Neural progenitor cell (in vitro differentiated cells): ENCODE measurements around the gene STX16. TPM values are rescaled to one million over a fixed set of nuclear protein-coding genes. Genes with fewer than 3 reads are reported as not detected.
A peak's percentile ranks its signal among the peaks of the same experiment; 100 is the strongest.

ENCODE experiments used
- DNase-seq: peaks from one replicate; pipeline ENCODE4 v3.0.0-alpha.2; 2016; ENCODE audit warnings: low spot score
- H2AFZ ChIP-seq: fragments of 200-600 bp; sonication (generic); replicated peaks from 2 replicates; pipeline ENCODE4 v1.6.1; 2016; ENCODE audit warnings: antibody characterized with exemption
- H3F3A ChIP-seq: fragments of 200-600 bp; sonication (generic); 2 replicates; pipeline ENCODE4 v1.6.1; 2016; ENCODE audit warnings: antibody characterized with exemption, low read depth
- H3K27ac ChIP-seq: fragments of 200-600 bp; sonication (generic); 2 replicates; pipeline ENCODE4 v1.5.1; 2016; ENCODE audit warnings: mild to moderate bottlenecking
- H3K27me3 ChIP-seq: fragments of 200-600 bp; sonication (generic); 2 replicates; pipeline ENCODE4 v1.6.1; 2016; ENCODE audit warnings: mild to moderate bottlenecking, moderate library complexity
- H3K36me3 ChIP-seq: fragments of 200-600 bp; sonication (generic); 2 replicates; pipeline ENCODE4 v1.5.1; 2016
- H3K4me1 ChIP-seq: fragments of 200-600 bp; sonication (generic); 2 replicates; pipeline ENCODE4 v1.6.1; 2016; ENCODE audit warnings: mixed run types
- H3K4me2 ChIP-seq: fragments of 200-600 bp; sonication (generic); 2 replicates; pipeline ENCODE4 v1.6.1; 2016
- H3K4me3 ChIP-seq: fragments of 200-600 bp; sonication (generic); 2 replicates; pipeline ENCODE4 v1.5.1; 2016
- H3K79me2 ChIP-seq: fragments of 200-600 bp; sonication (generic); 2 replicates; pipeline ENCODE4 v1.6.1; 2016; ENCODE audit warnings: low read depth
- H3K9ac ChIP-seq: fragments of 200-600 bp; sonication (generic); 2 replicates; pipeline ENCODE4 v1.6.1; 2016
- H3K9me3 ChIP-seq: fragments of 200-600 bp; sonication (generic); 2 replicates; pipeline ENCODE4 v1.5.1; 2016; ENCODE audit warnings: low read depth
- H4K20me1 ChIP-seq: fragments of 200-600 bp; sonication (generic); 2 replicates; pipeline ENCODE4 v1.6.1; 2016; ENCODE audit warnings: low read depth
- H3K27ac Mint-ChIP-seq: 3 replicates; pipeline ENCODE4 v1.8.0; 2021; ENCODE audit warnings: mixed read lengths
- H3K27me3 Mint-ChIP-seq: 2 replicates; pipeline ENCODE4 v1.8.0; 2022; ENCODE audit warnings: low read depth, mild to moderate bottlenecking, inconsistent platforms, moderate library complexity, mixed read lengths; ENCODE audit not compliant: insufficient read depth
- H3K36me3 Mint-ChIP-seq: 3 replicates; pipeline ENCODE4 v1.8.0; 2021; ENCODE audit warnings: mixed read lengths
- H3K4me1 Mint-ChIP-seq: 3 replicates; pipeline ENCODE4 v1.8.0; 2021; ENCODE audit warnings: mixed read lengths
- H3K4me3 Mint-ChIP-seq: 3 replicates; pipeline ENCODE4 v1.8.0; 2021; ENCODE audit warnings: mild to moderate bottlenecking, moderate library complexity, mixed read lengths
- H3K9me3 Mint-ChIP-seq: 3 replicates; pipeline ENCODE4 v1.8.0; 2020; ENCODE audit warnings: mixed read lengths
- EZH2 ChIP-seq: fragments of 200-600 bp; sonication (generic); IDR thresholded peaks from 2 replicates; pipeline ENCODE4 v1.6.1; 2017; ENCODE audit warnings: antibody characterized with exemption, mild to moderate bottlenecking, moderate library complexity
- EZH2phosphoT487 ChIP-seq: fragments of 200-600 bp; sonication (generic); IDR thresholded peaks from 2 replicates; pipeline ENCODE4 v1.6.1; 2017; ENCODE audit warnings: antibody characterized with exemption
- total RNA-seq: library from RNA; depleted of rRNA; stranded (reverse); fragments of >200 nt; gene quantifications from 2 replicates; pipeline ENCODE4 v1.2.3, GENCODE V29; 2015; ENCODE audit warnings: low replicate concordance
- TF ChIP-seq, protein P1 (sequence below): fragments of 200-600 bp; sonication (generic); IDR thresholded peaks from 2 replicates; pipeline ENCODE4 v1.5.1; 2017; ENCODE audit warnings: antibody characterized with exemption, mild to moderate bottlenecking

The STX16 gene
- total RNA-seq, 1 donor from 2014 or later = 46.6 TPM

DNA sequence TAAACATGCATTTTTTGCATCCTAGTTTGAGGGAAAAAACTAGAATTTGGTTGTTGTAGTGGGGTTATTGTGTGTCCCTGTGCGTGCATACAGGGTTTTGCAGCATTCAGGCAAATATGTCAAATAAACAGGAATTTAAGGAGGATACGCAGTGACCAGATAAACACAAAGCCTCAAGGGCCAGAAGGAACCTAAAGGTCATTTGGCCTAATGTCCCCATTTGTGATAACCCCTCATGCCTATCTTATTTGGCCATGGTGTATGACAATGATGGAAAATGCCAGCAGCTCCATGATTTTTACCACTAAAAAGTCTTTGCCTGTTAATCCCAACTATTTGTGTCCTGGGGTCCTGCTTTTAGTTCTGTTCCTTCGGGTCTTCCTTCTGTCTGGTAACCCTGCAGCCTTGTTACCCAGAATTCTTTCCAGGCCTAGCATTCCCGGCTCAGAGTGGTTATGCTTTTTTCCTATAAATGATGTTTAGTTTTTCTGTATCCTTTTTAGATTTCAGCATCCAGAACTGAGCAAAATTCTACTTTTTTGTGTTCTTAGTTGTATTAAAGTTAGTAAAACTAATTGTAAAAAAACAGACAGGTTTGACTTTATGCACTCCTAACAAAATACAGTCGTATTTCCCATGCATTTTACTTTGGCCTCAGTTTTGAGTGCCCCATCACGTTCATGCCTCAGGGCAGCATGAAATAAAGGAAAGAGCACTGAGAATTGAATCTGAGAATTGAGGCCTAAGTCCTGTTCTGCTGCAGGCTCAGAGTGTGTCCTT is 4.4 kb downstream of the STX16 start:
- no peaks in the 10 kb centered on the region for H3K9me3 Mint-ChIP-seq
- H3K27ac ChIP-seq = peak overlapping the region; percentile 36
- H3K36me3 ChIP-seq = no peaks in the 10 kb centered on the region
- H3K27me3 ChIP-seq = no peaks in the 10 kb centered on the region
- peaks cover 36% of the 10 kb centered on the region for H3K4me1 Mint-ChIP-seq
- H3K4me3 ChIP-seq = peak overlapping the region; percentile 1
- H3K79me2 ChIP-seq = peaks cover 94% of the 10 kb centered on the region
- no peak overlapping the region for H3K27ac Mint-ChIP-seq
- no peak for TF ChIP-seq EZH2phosphoT487
- no peak for TF ChIP-seq EZH2
- TF ChIP-seq, protein P1, sequence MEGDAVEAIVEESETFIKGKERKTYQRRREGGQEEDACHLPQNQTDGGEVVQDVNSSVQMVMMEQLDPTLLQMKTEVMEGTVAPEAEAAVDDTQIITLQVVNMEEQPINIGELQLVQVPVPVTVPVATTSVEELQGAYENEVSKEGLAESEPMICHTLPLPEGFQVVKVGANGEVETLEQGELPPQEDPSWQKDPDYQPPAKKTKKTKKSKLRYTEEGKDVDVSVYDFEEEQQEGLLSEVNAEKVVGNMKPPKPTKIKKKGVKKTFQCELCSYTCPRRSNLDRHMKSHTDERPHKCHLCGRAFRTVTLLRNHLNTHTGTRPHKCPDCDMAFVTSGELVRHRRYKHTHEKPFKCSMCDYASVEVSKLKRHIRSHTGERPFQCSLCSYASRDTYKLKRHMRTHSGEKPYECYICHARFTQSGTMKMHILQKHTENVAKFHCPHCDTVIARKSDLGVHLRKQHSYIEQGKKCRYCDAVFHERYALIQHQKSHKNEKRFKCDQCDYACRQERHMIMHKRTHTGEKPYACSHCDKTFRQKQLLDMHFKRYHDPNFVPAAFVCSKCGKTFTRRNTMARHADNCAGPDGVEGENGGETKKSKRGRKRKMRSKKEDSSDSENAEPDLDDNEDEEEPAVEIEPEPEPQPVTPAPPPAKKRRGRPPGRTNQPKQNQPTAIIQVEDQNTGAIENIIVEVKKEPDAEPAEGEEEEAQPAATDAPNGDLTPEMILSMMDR = no peak
- DNase-seq = no peak
- no peaks in the 10 kb centered on the region for H3K9me3 ChIP-seq
- peak overlapping the region; percentile 95 for H3K4me2 ChIP-seq
- no peak overlapping the region for H2AFZ ChIP-seq
- peaks cover 60% of the 10 kb centered on the region for H3K4me1 ChIP-seq
- peaks cover 39% of the 10 kb centered on the region for H3F3A ChIP-seq
- no peaks in the 10 kb centered on the region for H3K36me3 Mint-ChIP-seq
- H3K27me3 Mint-ChIP-seq = peaks cover 6% of the 10 kb centered on the region
- peak overlapping the region; percentile 63 for H3K4me3 Mint-ChIP-seq
- H4K20me1 ChIP-seq = peaks cover 81% of the 10 kb centered on the region
- peak overlapping the region; percentile 11 for H3K9ac ChIP-seq

DNA sequence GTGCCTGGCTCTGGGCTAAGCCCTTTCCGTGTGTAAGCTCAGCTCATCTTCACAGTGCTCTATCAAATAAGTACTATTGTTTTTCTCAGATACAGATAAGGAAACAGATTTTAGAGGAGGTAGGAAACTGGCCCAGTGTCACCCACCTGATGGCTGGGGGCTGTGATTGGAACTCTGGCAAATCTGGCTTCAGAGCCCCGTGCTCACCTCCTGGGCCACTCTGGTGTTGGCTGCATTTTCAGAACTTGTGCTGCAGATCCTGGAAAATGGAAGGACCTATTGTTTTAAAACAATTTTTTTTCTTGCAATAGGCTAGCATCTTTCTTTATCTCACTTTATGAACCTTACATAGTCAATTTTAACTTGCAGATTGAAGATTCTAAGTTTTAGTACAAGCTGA is 5.7 kb downstream of the STX16 start:
- no peak for DNase-seq
- TF ChIP-seq EZH2 (no peak), EZH2phosphoT487 (no peak)
- TF ChIP-seq, protein P1 = no peak
- H3K9ac ChIP-seq = no peak overlapping the region
- Mint-ChIP-seq H3K36me3 (no peaks in the 10 kb centered on the region), H3K4me1 (peaks cover 41% of the 10 kb centered on the region), H3K4me3 (no peak overlapping the region), H3K27ac (no peak overlapping the region), H3K9me3 (no peaks in the 10 kb centered on the region), H3K27me3 (no peaks in the 10 kb centered on the region)
- H3K9me3 ChIP-seq = no peaks in the 10 kb centered on the region
- peak overlapping the region; percentile 1 for H3K4me3 ChIP-seq
- H3K36me3 ChIP-seq = no peaks in the 10 kb centered on the region
- H3F3A ChIP-seq = peaks cover 28% of the 10 kb centered on the region
- peaks cover 100% of the 10 kb centered on the region for H3K79me2 ChIP-seq
- H3K27ac ChIP-seq = peak overlapping the region; percentile 23
- no peak overlapping the region for H2AFZ ChIP-seq
- no peaks in the 10 kb centered on the region for H3K27me3 ChIP-seq
- H3K4me1 ChIP-seq = peaks cover 60% of the 10 kb centered on the region
- H3K4me2 ChIP-seq = peak overlapping the region; percentile 95
- peaks cover 94% of the 10 kb centered on the region for H4K20me1 ChIP-seq

DNA sequence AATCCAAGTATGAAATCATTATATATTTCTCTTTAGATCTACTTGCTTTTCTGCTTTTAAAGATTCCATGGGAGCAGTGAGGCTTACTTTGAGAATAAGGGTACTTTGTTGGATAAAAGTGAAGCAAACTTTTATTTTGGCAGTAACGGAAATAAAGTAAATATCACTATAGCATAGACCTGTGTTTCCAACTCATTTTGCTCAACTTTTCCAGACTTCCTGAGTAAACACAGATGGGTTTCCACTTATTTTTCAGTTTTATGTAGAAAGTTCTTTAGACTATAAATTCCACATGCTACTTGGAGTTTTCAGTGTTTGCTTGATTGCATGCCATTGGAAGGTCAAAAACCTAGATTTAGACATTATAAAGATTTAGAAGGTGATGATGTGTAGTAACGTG is 6.2 kb downstream of the STX16 start:
- Histone ChIP-seq H3F3A (peaks cover 23% of the 10 kb centered on the region), H3K4me2 (peak overlapping the region; percentile 95), H3K4me1 (peaks cover 60% of the 10 kb centered on the region), H3K36me3 (no peaks in the 10 kb centered on the region), H3K9me3 (no peaks in the 10 kb centered on the region), H3K79me2 (peaks cover 100% of the 10 kb centered on the region), H3K4me3 (no peak overlapping the region), H4K20me1 (peaks cover 98% of the 10 kb centered on the region), H3K9ac (no peak overlapping the region), H2AFZ (no peak overlapping the region), H3K27ac (peak overlapping the region; percentile 23), H3K27me3 (no peaks in the 10 kb centered on the region)
- Mint-ChIP-seq H3K36me3 (no peaks in the 10 kb centered on the region), H3K27ac (no peak overlapping the region), H3K9me3 (no peaks in the 10 kb centered on the region), H3K27me3 (no peaks in the 10 kb centered on the region), H3K4me3 (no peak overlapping the region), H3K4me1 (peaks cover 41% of the 10 kb centered on the region)
- TF ChIP-seq, protein P1 = no peak
- TF ChIP-seq EZH2phosphoT487 (no peak), EZH2 (no peak)
- no peak for DNase-seq
